Measurements from ENCODE around the gene POLR1B. TPM values are rescaled to one million over a fixed set of nuclear protein-coding genes. Genes with fewer than 3 reads are reported as not detected.
"Not testable (repeated sequence)": the region's sequence is repeated elsewhere in the genome, so short reads cannot be mapped to it uniquely, and the experiment has no call there.

Gene POLR1B
- total RNA-seq, 6 experiments from 2014 or later, result 15.1 to 27.5 (median 17.6) TPM

DNA sequence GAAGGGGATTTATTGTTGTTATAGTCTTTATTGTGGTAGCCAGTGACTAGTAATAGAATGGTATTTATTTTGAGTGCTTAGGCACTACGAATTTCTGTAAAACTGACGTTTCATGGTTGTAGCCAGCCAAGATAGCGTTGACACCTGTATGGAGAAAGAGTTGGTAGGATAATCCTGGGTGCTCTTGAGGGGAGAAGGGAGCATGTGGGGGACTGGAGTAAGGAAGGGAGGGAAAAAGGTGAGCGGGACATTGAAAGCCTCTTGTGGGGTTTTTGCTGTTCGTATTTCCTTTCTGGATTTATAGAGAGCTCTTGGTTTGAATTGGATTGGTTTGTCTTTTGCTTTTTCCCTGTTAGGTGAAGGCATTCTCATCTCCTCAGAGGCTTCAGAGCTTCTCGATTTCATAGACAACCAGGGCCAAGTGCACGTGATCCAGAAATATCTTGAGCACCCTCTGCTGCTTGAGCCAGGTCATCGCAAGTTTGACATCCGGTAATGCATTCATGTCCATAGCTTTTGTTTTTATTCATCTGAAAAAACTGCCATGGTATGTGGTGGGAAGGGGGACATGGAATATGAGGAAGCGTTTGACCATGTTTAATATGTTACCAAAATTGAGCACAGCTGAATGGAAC, 41.3 kb upstream of the POLR1B start:
- TF ChIP-seq, protein P1, sequence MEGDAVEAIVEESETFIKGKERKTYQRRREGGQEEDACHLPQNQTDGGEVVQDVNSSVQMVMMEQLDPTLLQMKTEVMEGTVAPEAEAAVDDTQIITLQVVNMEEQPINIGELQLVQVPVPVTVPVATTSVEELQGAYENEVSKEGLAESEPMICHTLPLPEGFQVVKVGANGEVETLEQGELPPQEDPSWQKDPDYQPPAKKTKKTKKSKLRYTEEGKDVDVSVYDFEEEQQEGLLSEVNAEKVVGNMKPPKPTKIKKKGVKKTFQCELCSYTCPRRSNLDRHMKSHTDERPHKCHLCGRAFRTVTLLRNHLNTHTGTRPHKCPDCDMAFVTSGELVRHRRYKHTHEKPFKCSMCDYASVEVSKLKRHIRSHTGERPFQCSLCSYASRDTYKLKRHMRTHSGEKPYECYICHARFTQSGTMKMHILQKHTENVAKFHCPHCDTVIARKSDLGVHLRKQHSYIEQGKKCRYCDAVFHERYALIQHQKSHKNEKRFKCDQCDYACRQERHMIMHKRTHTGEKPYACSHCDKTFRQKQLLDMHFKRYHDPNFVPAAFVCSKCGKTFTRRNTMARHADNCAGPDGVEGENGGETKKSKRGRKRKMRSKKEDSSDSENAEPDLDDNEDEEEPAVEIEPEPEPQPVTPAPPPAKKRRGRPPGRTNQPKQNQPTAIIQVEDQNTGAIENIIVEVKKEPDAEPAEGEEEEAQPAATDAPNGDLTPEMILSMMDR (IDR thresholded peaks at IDR 0.05), result peak; percentile 58
- H3K27ac Mint-ChIP-seq; H3K9me3 Mint-ChIP-seq; H3K4me3 Mint-ChIP-seq; H3K4me1 Mint-ChIP-seq (ENCODE audit: low read depth); H3K27me3 Mint-ChIP-seq (ENCODE audit: insufficient read depth): not testable (repeated sequence)
- H3K36me3 Mint-ChIP-seq (ENCODE audit: low read depth), result peaks cover 15% of the 10 kb centered on the region
- peak; percentile 40 for DNase-seq

DNA sequence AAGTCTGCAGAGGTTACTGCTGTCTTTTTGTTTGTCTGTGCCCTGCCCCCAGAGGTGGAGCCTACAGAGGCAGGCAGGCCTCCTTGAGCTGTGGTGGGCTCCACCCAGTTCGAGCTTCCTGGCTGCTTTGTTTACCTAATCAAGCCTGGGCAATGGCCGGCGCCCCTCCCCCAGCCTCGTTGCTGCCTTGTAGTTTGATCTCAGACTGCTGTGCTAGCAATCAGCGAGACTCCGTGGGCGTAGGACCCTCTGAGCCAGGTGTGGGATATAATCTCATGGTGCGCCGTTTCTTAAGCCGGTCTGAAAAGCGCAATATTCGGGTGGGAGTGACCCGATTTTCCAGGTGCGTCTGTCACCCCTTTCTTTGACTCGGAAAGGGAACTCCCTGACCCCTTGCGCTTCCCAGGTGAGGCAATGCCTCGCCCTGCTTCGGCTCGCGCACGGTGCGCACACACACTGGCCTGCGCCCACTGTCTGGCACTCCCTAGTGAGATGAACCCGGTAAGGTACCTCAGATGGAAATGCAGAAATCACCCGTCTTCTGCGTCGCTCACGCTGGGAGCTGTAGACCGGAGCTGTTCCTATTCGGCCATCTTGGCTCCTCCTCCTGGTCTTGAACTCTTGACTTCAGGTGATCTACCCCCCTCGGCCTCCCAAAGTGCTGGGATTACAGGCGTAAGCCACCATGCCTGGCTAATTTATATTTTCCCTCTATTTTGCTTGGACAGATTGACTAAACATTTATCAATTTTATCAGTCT, 32.8 kb upstream of the POLR1B start:
- not testable (repeated sequence) for H3K4me3 Mint-ChIP-seq; DNase-seq; H3K27ac Mint-ChIP-seq; H3K4me1 Mint-ChIP-seq (ENCODE audit: low read depth); H3K9me3 Mint-ChIP-seq; H3K27me3 Mint-ChIP-seq (ENCODE audit: insufficient read depth)
- peaks cover 13% of the 10 kb centered on the region for H3K36me3 Mint-ChIP-seq (ENCODE audit: low read depth)

DNA sequence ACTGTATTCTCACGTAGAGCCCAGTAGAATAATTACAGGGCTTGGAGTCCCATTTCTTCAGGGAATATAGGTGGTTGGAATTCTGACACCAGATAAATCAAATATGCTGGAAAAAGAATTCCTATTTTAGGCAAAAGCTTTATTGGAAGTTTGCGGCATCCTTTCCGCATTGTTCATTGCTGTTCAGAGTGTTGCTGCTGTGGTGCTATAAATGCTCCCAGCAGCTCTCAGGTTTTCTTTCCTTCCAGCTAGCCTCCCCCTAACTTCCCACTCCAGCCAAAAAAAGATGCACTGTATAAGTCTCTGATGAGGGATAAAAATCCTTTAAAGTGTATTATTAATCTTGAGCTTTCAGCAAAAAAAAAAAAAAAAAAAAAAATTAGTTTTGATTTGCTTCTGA, 25.5 kb upstream of the POLR1B start:
- H3K27me3 Mint-ChIP-seq (ENCODE audit: insufficient read depth), result no peaks in the 10 kb centered on the region
- H3K4me1 Mint-ChIP-seq (ENCODE audit: low read depth), result no peaks in the 10 kb centered on the region

DNA sequence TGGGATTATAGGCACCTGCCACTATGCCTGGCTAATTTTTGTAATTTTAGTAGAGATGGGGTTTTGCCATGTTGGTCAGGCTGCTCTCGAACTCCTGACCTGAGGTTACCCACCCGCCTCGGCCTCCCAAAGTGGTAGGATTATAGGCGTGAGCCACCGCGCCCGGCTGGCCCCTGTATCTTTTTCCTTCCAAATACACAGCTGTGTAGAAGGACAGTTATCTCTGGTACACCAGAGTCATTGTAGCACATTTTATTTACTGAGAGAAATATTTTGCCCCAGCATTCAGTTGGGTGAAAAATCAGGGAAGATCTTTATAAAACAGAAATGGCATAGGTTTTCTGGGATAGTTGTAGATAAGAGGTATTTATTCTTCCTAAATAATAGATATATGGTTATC, 23.5 kb upstream of the POLR1B start:
- Mint-ChIP-seq H3K27me3 (ENCODE audit: insufficient read depth) (no peaks in the 10 kb centered on the region), H3K36me3 (ENCODE audit: low read depth) (peaks cover 60% of the 10 kb centered on the region), H3K9me3 (peaks cover 9% of the 10 kb centered on the region; the same call in 1 of the 2 replicates), H3K4me3 (no peak overlapping the region), H3K27ac (no peak overlapping the region), H3K4me1 (ENCODE audit: low read depth) (no peaks in the 10 kb centered on the region)
- DNase-seq, result no peak
- TF ChIP-seq, protein P1 (IDR thresholded peaks at IDR 0.05), result no peak

More for the DNA sequence above, 25.5 kb upstream of the POLR1B start:
- no peak for DNase-seq
- H3K36me3 Mint-ChIP-seq (ENCODE audit: low read depth), result peaks cover 42% of the 10 kb centered on the region
- no peak overlapping the region for H3K4me3 Mint-ChIP-seq
- H3K27ac Mint-ChIP-seq, result no peak overlapping the region
- TF ChIP-seq, protein P1 (IDR thresholded peaks at IDR 0.05), result no peak
- H3K9me3 Mint-ChIP-seq, result peaks cover 9% of the 10 kb centered on the region; the same call in 1 of the 2 replicates

DNA sequence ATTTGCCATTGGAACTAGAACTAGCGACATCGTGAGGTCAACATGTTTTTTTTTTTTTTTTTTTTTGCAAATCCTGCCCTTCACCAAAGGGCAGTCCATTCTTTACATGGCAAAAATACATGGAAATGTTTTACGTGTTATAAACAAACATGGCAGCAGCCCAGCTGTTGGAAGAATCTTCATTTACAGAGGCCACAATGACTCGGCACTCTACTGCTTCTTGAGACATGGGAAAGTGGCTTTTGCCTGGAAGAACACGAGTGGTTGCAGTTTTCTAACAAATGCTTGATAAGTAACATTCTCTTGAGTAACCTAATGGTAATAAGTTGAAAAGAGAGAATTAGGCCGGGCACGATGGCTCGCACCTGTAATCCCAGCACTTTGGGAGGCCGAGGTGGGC, 22.8 kb upstream of the POLR1B start:
- no peak for DNase-seq
- peaks cover 8% of the 10 kb centered on the region; the same call in 1 of the 2 replicates for H3K9me3 Mint-ChIP-seq
- no peak overlapping the region for H3K27ac Mint-ChIP-seq
- no peak overlapping the region for H3K4me3 Mint-ChIP-seq
- H3K36me3 Mint-ChIP-seq (ENCODE audit: low read depth), result peaks cover 61% of the 10 kb centered on the region
- TF ChIP-seq, protein P1 (IDR thresholded peaks at IDR 0.05), result no peak
- H3K4me1 Mint-ChIP-seq (ENCODE audit: low read depth), result no peaks in the 10 kb centered on the region
- no peaks in the 10 kb centered on the region for H3K27me3 Mint-ChIP-seq (ENCODE audit: insufficient read depth)

DNA sequence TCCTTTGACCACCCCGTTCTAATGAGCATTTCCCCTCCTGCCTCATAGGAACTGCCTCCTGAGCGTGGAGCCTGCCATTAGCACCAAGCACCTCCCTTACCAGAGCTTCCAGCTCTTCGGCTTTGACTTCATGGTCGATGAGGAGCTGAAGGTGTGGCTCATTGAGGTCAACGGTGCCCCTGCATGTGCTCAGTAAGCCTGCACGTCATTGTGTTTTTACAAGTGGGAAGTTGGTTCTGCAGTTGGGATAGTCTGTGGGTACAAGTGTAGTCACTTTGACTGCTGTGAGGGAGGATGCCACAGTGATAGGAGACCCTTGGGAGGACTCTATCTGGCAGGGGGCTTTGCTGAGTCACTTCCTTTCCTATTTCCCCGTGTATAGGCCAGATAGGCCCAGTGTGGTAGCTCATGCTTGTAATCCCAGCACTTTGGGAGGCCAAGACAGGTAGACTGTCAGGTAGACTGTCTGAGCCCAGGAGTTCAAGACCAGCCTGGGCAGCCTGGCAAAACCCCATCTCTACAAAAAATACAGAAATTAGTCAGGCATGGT, 22.0 kb upstream of the POLR1B start:
- Mint-ChIP-seq H3K27ac (no peak overlapping the region), H3K9me3 (peaks cover 2% of the 10 kb centered on the region; the same call in 1 of the 2 replicates), H3K4me1 (ENCODE audit: low read depth) (no peaks in the 10 kb centered on the region), H3K4me3 (no peak overlapping the region), H3K36me3 (ENCODE audit: low read depth) (peaks cover 56% of the 10 kb centered on the region), H3K27me3 (ENCODE audit: insufficient read depth) (no peaks in the 10 kb centered on the region)
- no peak for DNase-seq
- TF ChIP-seq, protein P1 (IDR thresholded peaks at IDR 0.05), result no peak
